GM12801 (cell line): ENCODE data around the gene CXCL3.

Source experiments
- TF ChIP-seq, protein P1 (sequence below): IDR thresholded peaks from one replicate; pipeline ENCODE4 v1.5.1; 2011; ENCODE audit warnings: control low read depth; ENCODE audit not compliant: insufficient read length; ENCODE audit errors: extremely low read depth

The CXCL3 gene

DNA sequence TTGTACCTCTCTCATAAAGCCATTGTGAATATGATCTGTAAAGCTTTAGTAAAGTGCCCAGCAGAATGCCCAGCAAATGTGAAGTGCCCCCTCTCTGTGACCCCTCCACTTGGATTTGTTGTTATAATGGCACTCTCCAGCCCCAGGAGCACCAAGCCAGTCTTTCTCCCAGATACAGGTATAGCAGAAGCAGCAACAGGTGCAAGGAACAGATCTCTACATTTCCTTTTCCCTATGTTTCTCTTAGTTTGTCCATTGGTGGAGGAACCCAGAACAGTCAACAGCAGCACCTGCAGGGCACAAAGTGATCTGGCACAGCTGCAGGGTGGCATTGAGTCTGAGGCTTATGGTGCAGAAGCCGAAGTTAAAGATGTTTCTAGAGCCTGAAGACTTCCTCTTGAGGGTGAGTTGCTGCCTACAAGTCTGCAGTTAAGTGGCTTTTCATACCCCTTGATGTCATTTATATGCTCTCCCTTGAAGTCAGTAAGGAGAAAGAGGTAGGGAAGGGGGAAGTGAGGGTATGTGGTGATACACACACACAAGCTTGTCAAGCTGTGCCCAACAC, 16.1 kb upstream of the CXCL3 start:
- TF ChIP-seq, protein P1, sequence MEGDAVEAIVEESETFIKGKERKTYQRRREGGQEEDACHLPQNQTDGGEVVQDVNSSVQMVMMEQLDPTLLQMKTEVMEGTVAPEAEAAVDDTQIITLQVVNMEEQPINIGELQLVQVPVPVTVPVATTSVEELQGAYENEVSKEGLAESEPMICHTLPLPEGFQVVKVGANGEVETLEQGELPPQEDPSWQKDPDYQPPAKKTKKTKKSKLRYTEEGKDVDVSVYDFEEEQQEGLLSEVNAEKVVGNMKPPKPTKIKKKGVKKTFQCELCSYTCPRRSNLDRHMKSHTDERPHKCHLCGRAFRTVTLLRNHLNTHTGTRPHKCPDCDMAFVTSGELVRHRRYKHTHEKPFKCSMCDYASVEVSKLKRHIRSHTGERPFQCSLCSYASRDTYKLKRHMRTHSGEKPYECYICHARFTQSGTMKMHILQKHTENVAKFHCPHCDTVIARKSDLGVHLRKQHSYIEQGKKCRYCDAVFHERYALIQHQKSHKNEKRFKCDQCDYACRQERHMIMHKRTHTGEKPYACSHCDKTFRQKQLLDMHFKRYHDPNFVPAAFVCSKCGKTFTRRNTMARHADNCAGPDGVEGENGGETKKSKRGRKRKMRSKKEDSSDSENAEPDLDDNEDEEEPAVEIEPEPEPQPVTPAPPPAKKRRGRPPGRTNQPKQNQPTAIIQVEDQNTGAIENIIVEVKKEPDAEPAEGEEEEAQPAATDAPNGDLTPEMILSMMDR: no peak

DNA sequence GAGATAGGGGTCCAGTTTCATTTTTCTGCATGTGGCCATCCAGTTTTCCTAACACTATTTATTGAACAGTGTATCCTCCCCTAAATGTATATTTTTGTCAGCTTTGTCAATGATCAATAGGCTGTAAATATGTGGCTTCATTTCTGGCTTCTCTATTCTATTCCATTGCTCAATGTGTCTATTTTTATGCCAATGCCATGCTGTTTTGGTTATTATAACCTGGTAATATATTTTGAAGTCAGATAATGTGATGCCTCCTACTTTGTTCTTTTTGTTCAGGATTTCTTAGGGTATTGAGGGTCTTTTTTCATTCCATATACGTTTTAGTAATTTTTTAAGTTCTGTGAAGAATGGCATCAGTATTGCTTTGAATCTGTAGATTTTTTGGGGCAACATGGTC, 8.7 kb upstream of the CXCL3 start:
- TF ChIP-seq, protein P1: no peak

DNA sequence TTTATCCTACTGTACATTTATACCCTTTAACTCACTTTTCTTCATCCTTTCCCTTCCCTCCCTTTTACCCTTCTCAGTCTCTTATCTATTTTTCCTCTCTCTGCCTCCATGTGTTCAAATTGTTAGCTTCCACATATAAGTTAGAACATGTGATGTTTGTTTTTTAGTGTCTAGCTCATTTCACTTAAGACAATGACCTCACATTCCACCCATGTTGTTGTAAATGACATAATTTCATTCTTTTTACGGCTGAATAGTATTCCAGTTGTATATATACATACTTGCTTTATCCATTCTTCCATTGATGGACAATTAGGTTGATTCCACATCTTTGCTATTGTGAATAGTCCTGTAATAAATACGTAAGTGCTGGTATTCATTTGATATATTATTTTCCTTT, 7.3 kb upstream of the CXCL3 start:
- TF ChIP-seq, protein P1: no peak

DNA sequence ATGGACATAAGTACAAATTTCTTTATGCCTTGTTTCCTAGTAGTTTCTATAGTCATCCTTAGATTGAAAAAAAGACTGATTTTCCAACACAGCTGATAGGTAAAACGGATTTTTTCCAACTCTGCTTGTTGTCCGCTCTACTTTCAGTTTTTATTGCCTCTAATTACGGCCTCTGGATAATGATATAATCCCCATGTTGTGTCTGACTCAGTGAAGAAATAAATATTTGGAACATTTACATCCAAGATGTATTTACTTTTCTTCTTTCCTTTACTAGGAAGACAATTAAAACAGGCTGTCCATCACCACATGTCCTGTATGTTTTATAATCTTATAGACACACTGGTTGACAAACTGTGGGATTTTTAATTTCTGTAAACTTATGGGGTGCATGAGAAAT, 6.8 kb upstream of the CXCL3 start:
- TF ChIP-seq, protein P1: no peak

DNA sequence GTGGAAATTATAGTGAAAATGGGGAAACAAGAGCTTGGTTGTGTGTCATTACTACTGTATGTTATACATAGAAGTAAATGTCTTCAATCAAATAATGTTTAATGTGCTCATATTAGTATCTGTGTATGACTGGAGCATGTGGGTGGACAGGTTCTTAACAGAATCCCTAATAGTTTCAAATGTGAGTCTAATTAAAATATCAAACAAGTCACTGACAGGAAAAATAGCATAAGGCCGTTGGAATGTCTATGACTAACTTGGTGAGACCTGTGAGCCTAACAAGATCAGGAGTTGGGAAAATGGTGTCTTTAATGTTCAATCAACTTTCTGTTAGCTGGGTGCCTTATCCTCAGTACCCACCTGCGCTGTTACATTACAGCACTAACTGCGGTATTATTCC, 6.2 kb upstream of the CXCL3 start:
- TF ChIP-seq, protein P1: no peak

DNA sequence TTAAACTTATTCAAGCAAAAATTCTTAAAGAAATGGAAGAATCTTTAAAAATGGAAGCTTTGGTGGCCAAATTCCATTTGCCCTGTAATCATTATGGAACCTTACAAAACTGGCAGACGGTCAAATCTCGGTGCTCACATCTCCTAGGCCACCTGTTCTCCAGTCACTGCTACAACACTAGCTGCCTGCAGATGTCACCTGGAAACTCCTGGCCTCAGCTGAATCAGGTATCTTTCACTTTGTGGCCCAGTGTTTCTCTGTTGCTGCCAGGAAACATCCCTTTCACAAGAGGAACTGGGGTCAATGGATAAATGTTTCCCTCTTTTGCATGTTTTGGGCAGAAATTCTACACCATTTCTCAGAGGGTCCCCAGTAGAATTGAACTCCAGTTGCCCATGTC, 4.2 kb upstream of the CXCL3 start:
- TF ChIP-seq, protein P1: no peak

DNA sequence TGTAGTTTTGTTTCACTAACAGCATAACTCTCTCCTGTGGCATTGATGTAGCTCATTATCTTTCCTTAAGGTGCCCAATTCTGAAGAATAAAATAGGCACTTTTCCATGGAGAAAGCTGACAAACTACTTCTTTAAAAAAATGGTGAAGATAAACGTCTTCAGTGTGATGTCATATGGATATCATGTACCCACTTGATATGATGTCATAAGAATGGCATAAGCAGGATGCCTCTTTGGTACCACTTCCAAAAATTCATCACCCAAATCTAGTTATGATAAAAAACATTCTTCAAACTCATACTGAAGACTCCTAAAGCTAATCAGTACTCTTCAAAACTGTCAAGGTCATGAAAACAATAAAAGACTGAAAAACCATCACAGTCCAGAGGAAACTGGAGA, 2.9 kb upstream of the CXCL3 start:
- TF ChIP-seq, protein P1: no peak
